Measurements from ENCODE around the gene C20orf204. TPM values are rescaled to one million over a fixed set of nuclear protein-coding genes. Genes with fewer than 3 reads are reported as not detected.
"Not testable (repeated sequence)": the region's sequence is repeated elsewhere in the genome, so short reads cannot be mapped to it uniquely, and the experiment has no call there.

Gene C20orf204
- total RNA-seq, 4 donors from 2014 or later: 0.40 to 1.6 (median 0.58) TPM; not detected in 1

DNA sequence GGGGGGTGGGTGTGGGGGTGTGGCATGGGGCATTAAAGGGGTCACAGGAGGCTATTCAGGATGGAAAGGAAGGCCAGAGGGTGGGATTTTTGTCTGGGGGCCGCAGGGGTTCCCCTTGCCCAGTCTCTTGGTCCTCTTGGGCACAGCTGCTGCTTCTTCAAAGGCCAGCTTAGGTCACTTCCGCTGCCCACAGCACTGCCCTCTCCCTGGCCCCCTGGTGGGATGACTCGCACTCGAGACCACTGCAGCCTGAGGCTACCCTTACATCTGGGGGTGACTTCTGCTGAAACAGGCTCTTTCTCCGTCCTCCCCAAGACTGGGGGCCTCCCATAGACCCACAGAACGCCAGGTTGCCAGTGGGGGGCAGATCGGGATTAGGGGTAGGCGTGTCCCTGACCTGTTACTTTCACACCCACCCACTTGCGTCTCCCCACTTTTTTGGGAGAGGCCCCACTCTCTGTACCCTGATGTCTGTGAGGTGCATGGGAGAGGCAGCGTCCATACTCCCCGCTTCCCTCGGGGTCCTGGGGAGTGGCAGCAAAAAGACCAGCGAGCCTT lies 46.9 kb downstream of the C20orf204 start:
- H3K4me3 ChIP-seq: peak overlapping the region in 1 of 2 donors; percentile 62
- no peaks in the 10 kb centered on the region for H3K36me3 ChIP-seq
- no peak overlapping the region for H3K27ac ChIP-seq
- no peak for ATAC-seq
- peaks cover 0 to 53% (median 25%) of the 10 kb centered on the region in 3 donors for H3K4me1 ChIP-seq
- WGBS, 2 donors (ENCODE audit: low coverage in 1 of 2): 30 to 60% methylated on average over 1 to 2 of the region's 13 CpGs
- TF ChIP-seq, protein P1, sequence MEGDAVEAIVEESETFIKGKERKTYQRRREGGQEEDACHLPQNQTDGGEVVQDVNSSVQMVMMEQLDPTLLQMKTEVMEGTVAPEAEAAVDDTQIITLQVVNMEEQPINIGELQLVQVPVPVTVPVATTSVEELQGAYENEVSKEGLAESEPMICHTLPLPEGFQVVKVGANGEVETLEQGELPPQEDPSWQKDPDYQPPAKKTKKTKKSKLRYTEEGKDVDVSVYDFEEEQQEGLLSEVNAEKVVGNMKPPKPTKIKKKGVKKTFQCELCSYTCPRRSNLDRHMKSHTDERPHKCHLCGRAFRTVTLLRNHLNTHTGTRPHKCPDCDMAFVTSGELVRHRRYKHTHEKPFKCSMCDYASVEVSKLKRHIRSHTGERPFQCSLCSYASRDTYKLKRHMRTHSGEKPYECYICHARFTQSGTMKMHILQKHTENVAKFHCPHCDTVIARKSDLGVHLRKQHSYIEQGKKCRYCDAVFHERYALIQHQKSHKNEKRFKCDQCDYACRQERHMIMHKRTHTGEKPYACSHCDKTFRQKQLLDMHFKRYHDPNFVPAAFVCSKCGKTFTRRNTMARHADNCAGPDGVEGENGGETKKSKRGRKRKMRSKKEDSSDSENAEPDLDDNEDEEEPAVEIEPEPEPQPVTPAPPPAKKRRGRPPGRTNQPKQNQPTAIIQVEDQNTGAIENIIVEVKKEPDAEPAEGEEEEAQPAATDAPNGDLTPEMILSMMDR (IDR thresholded peaks at IDR 0.05): no peak
- H3K27me3 ChIP-seq: peaks cover 41% of the 10 kb centered on the region
- peaks cover 0 to 3% (median 0%) of the 10 kb centered on the region in 3 donors for H3K9me3 ChIP-seq

DNA sequence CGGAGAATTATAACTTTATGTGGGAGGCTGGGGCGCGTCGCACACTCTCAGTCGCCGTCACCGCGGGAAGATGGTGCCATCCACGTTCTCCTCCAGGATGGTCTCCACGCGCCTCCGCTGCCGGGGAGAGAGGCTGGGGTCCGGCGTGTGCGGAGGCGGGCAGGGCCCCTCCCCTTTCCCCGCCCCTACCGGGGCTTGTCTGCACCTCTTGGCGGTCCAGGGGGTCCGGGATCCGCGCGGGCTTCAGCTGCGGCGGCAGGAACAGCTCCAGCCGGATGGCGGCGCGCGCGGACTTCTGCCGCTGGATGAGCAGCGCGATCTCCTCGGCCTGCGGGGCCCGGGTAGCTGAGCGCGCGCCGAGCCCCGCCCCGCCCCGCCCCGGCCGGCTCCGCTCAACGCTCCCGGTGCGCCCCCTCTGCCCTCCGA lies 47.4 kb downstream of the C20orf204 start:
- whole genome bisulfite sequencing, 2 donors (ENCODE audit: low coverage in 1 of 2): no CpG with 5 or more reads among the region's 52 CpGs
- no peak overlapping the region for H3K27ac ChIP-seq
- peak overlapping the region; percentile 23 to 62 for H3K4me3 ChIP-seq
- H3K9me3 ChIP-seq: peaks cover 0 to 3% (median 0%) of the 10 kb centered on the region in 3 donors
- peaks cover 46% of the 10 kb centered on the region for H3K27me3 ChIP-seq
- H3K4me1 ChIP-seq: peaks cover 0 to 48% (median 20%) of the 10 kb centered on the region in 3 donors
- H3K36me3 ChIP-seq: no peaks in the 10 kb centered on the region
- peak; percentile 49 for ATAC-seq
- TF ChIP-seq, protein P1 (IDR thresholded peaks at IDR 0.05): peak in 3 of 4 experiments; percentile 59 to 85 (median 61)
- no peak for TF ChIP-seq POLR2A (IDR thresholded peaks at IDR 0.05)

DNA sequence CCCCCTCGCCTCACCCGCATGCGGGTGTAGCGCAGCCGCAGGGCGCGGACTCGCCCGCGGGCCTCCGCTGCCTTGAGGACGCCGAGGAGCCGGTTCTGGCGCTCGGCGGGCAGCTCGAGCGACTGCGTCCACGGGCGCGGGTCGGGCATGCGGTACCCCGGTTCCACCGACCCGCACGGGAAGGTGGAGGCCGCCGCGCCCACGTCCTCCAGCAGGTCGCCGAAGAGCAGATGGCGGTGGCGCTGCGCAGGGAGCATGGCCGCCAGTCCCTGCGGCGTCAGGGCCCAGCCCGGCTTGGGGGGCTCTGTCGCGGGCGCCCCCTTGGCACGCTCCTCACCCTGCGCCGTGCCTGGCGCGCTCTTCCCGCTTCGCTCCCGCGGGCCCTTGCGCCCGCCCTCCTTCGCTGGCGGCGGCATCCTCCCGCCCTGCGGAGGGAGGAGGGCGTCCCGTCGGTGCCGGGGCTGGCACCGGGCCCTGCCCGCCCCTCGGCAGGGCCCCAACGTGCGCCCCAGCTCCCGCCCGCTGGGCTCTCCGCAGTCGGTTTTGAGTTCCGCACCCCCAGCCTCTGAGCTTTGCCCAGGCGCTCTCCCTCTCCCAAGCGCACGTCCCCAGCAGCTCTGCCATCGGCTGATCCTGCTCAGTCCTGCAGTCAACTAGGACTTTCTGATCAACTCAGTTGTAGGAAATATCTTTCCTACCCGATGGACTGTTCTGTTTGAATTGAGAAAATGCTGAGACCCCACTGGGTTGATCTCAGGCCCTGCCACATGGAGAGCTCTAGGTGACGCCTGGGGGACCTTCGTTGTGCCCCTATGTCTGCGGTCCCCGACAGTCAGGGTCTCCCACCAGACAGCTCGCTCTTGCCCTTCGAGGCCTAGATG lies 48.1 kb downstream of the C20orf204 start, which contains the start of gene LKAAEAR1:
TSS of gene LKAAEAR1 (minus strand) at position 595 of the 881 bp plus-strand sequence. CDS start at position 416, 179 bp downstream.
- Histone ChIP-seq H3K27ac (no peak within 1 kb of the TSS), H3K4me3 (peak within 1 kb of the TSS; percentile 23 to 62), H3K27me3 (peaks cover 53% of the 10 kb centered on the region), H3K36me3 (no peaks in the 10 kb centered on the region), H3K4me1 (peaks cover 0 to 42% (median 13%) of the 10 kb centered on the region in 3 donors), H3K9me3 (peaks cover 0 to 3% (median 0%) of the 10 kb centered on the region in 3 donors)
- 0% methylated on average over 3 of the region's 86 CpGs; no CpG with 5 or more reads in 1 of the 2 donors for WGBS, 2 donors (ENCODE audit: low coverage in 1 of 2)
- peak in 1 of 2 donors; percentile 6 for TF ChIP-seq POLR2A (IDR thresholded peaks at IDR 0.05)
- TF ChIP-seq POLR2AphosphoS5 (IDR thresholded peaks at IDR 0.05): no peak
- no peak for ATAC-seq

DNA sequence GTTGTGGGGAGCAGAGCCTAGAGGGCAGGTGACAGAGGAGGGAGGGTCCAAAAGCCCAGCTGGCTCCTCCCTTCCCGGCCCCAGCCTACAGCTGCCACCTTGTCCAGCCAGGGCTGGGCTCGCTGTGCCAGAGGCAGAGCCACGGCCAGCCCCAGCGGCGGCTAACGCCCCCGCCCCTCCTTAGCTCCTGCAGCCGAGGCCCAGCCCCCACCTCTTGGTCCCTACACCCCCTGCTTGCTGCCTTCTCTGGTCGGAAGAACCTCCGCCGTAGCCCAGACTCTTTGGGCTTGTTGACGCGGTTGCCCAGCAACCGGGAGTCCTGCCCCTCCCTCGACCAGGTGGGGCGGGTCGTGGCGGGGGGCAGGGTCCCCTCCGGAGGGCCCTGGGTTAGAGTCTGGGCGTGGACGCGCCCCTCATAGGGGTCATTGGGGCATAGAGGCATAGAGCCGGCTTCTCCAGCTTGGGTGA lies 48.7 kb downstream of the C20orf204 start:
- peaks cover 59% of the 10 kb centered on the region for H3K27me3 ChIP-seq
- no peak overlapping the region for H3K4me3 ChIP-seq

DNA sequence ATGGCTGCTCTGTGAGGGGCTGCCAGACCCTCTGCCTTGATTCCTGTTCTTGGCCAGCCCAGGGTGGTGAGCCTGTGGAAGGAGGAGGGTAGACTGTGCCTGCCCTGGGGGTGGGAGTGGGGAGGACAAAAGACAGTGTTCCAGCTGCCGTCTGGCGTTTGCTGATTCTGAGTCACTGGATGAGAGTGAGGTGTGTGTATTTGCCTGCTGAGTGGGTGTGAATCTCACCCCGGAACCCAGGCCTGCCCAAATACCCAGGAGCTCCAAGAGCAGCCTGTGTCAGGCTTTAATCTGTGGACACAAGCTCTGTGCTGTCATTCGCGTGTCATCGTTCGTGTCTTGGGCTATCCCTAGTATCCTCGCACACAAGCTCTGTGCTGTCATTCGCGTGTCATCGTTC lies 50.8 kb downstream of the C20orf204 start:
- Histone ChIP-seq H3K36me3 (no peaks in the 10 kb centered on the region), H3K27ac (no peak overlapping the region), H3K27me3 (peaks cover 68% of the 10 kb centered on the region), H3K4me1 (peaks cover 0 to 29% (median 10%) of the 10 kb centered on the region in 3 donors), H3K9me3 (peaks cover 0 to 3% (median 0%) of the 10 kb centered on the region in 3 donors), H3K4me3 (no peak overlapping the region)
- TF ChIP-seq EP300 (IDR thresholded peaks at IDR 0.05): no peak
- TF ChIP-seq POLR2A (IDR thresholded peaks at IDR 0.05): no peak
- TF ChIP-seq POLR2AphosphoS5 (IDR thresholded peaks at IDR 0.05): no peak
- TF ChIP-seq, protein P1 (IDR thresholded peaks at IDR 0.05): no peak
- 53% methylated on average over 3 of the region's 11 CpGs; no CpG with 5 or more reads in 1 of the 2 donors for WGBS, 2 donors (ENCODE audit: low coverage in 1 of 2)
- ATAC-seq: no peak

More for the DNA sequence above, 48.7 kb downstream of the C20orf204 start:
- no peak for ATAC-seq
- peaks cover 0 to 36% (median 10%) of the 10 kb centered on the region in 3 donors for H3K4me1 ChIP-seq
- H3K27ac ChIP-seq: no peak overlapping the region
- no peak for TF ChIP-seq POLR2AphosphoS5 (IDR thresholded peaks at IDR 0.05)
- TF ChIP-seq, protein P1 (IDR thresholded peaks at IDR 0.05): no peak
- no peak for TF ChIP-seq EP300 (IDR thresholded peaks at IDR 0.05)
- no peak for TF ChIP-seq POLR2A (IDR thresholded peaks at IDR 0.05)
- no peaks in the 10 kb centered on the region for H3K36me3 ChIP-seq
- no CpG with 5 or more reads among the region's 23 CpGs for WGBS, 2 donors (ENCODE audit: low coverage in 1 of 2)
- peaks cover 0 to 3% (median 0%) of the 10 kb centered on the region in 3 donors for H3K9me3 ChIP-seq

DNA sequence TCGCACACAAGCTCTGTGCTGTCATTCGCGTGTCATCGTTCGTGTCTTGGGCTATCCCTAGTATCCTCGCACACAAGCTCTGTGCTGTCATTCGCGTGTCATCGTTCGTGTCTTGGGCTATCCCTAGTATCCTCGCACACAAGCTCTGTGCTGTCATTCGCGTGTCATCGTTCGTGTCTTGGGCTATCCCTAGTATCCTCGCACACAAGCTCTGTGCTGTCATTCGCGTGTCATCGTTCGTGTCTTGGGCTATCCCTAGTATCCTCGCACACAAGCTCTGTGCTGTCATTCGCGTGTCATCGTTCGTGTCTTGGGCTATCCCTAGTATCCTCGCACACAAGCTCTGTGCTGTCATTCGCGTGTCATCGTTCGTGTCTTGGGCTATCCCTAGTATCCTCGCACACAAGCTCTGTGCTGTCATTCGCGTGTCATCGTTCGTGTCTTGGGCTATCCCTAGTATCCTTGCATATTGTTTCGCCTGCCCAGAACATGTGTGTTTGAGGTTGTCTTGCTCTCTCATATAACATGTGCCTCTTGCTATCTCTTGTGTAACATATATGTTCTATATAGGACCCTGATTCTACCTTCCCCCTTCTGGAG lies 51.3 kb downstream of the C20orf204 start:
- H3K9me3 ChIP-seq, H3K4me3 ChIP-seq, H3K36me3 ChIP-seq, H3K27ac ChIP-seq, ATAC-seq: not testable (repeated sequence)
- Histone ChIP-seq H3K27me3 (peaks cover 68% of the 10 kb centered on the region), H3K4me1 (peaks cover 0 to 27% (median 10%) of the 10 kb centered on the region in 3 donors)
- 100% methylated on average over 2 to 3 of the region's 36 CpGs for WGBS, 2 donors (ENCODE audit: low coverage in 1 of 2)

DNA sequence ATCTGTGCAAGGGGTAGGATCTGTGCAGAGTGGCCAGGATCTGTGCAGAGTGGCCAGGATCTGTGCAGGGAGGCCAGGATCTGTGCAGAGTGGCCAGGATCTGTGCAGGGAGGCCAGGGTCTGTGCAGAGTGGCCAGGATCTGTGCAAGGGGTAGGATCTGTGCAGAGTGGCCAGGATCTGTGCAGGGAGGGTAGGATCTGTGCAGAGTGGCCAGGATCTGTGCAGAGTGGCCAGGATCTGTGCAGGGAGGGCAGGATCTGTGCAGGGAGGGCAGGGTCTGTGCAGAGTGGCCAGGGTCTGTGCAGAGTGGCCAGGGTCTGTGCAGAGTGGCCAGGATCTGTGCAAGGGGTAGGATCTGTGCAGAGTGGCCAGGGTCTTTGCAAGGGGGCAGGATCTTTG lies 52.6 kb downstream of the C20orf204 start:
- not testable (repeated sequence) for H3K27ac ChIP-seq, H3K4me3 ChIP-seq, H3K36me3 ChIP-seq, ATAC-seq, H3K9me3 ChIP-seq
- Histone ChIP-seq H3K4me1 (peaks cover 0 to 15% (median 5%) of the 10 kb centered on the region in 3 donors), H3K27me3 (peaks cover 65% of the 10 kb centered on the region)
